Osteoblast (primary cell): ENCODE data around the gene BLOC1S3. TPM values are rescaled to one million over a fixed set of nuclear protein-coding genes. Genes with fewer than 3 reads are reported as not detected.
"Not testable (repeated sequence)": the region's sequence is repeated elsewhere in the genome, so short reads cannot be mapped to it uniquely, and the experiment has no call there.

Experiments
- DNase-seq: peaks from one replicate; pipeline ENCODE4 v3.0.0; 2011; ENCODE audit warnings: low spot score, mixed read lengths; ENCODE audit not compliant: insufficient read length; ENCODE audit errors: missing footprints
- H2AFZ ChIP-seq: 2 replicates; pipeline ENCODE4 v1.6.0; 2011; ENCODE audit warnings: mild to moderate bottlenecking, low read length
- H3K27ac ChIP-seq: 2 replicates; pipeline ENCODE4 v1.5.1; 2011; ENCODE audit warnings: mild to moderate bottlenecking, low read depth, low read length, moderate library complexity
- H3K27me3 ChIP-seq: 2 replicates; pipeline ENCODE4 v1.6.0; 2012; ENCODE audit warnings: mild to moderate bottlenecking, control low read depth, inconsistent platforms, low read length, moderate library complexity; ENCODE audit not compliant: insufficient read depth
- H3K36me3 ChIP-seq: 2 replicates; pipeline ENCODE4 v1.5.1; 2011; ENCODE audit warnings: mild to moderate bottlenecking, low read length, control low read depth, moderate library complexity; ENCODE audit not compliant: insufficient read depth
- H3K4me1 ChIP-seq: 2 replicates; pipeline ENCODE4 v1.5.1; 2011; ENCODE audit warnings: mild to moderate bottlenecking, low read length, control low read depth, moderate library complexity; ENCODE audit not compliant: insufficient read depth
- H3K4me2 ChIP-seq: 2 replicates; pipeline ENCODE4 v1.6.0; 2011; ENCODE audit warnings: mild to moderate bottlenecking, low read length; ENCODE audit not compliant: insufficient read depth
- H3K4me3 ChIP-seq: fragments of 200-600 bp; sonication (generic); 3 replicates; pipeline ENCODE4 v1.5.1; 2012; ENCODE audit warnings: mild to moderate bottlenecking, low read length, inconsistent platforms; ENCODE audit not compliant: insufficient read depth
- H3K79me2 ChIP-seq: 2 replicates; pipeline ENCODE4 v1.6.0; 2012; ENCODE audit warnings: mild to moderate bottlenecking, low read length, control low read depth, inconsistent platforms; ENCODE audit not compliant: insufficient read depth
- H3K9me3 ChIP-seq: 2 replicates; pipeline ENCODE4 v1.5.1; 2011; ENCODE audit warnings: low read depth, low read length, control low read depth
- H4K20me1 ChIP-seq: 2 replicates; pipeline ENCODE4 v1.6.0; 2012; ENCODE audit warnings: mild to moderate bottlenecking, low read length, control low read depth; ENCODE audit not compliant: insufficient read depth
- total RNA-seq: library from RNA; depleted of rRNA; stranded (reverse); fragments of >200 nt; gene quantifications from 2 replicates; pipeline ENCODE4 v1.2.3, GENCODE V29; 2012
- TF ChIP-seq, protein P1 (sequence below): IDR thresholded peaks from 2 replicates; pipeline ENCODE4 v1.5.1; 2011; ENCODE audit warnings: mild to moderate bottlenecking, low read depth, low read length, moderate library complexity; ENCODE audit errors: extremely low read depth

The BLOC1S3 gene
- total RNA-seq, 1 donor = 7.2 TPM

GRCh38 chr19:45223879-45224278 lies 45.3 kb downstream of the BLOC1S3 start:
- no peak for DNase-seq
- peaks cover 2% of the 10 kb centered on the region for H3K27me3 ChIP-seq

DNA sequence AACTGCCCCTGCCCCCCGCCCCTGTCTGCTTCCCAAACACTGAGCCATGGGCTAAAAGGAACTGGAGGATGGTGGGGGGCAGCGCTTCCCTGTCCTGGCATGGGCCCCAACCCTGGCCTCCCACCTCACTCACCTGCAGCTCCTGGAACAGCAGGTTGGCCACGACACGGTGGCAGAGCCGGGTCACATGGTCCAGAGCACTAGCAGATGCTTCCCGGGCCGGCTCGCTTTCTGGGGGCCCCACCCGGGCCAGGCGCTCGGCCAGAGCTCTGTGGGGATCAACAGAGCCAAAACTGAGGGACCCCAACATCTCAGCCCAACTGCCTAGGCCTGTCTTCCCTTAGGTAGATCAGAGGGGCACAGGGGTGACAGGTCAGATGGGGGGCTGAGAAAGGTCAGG lies 46.1 kb downstream of the BLOC1S3 start:
- no peak overlapping the region for H2AFZ ChIP-seq
- H3K9me3 ChIP-seq = no peaks in the 10 kb centered on the region
- no peaks in the 10 kb centered on the region for H3K36me3 ChIP-seq
- H3K27me3 ChIP-seq = peaks cover 2% of the 10 kb centered on the region
- no peak overlapping the region for H3K4me3 ChIP-seq
- H3K27ac ChIP-seq = no peak overlapping the region
- no peak for DNase-seq
- H3K79me2 ChIP-seq = no peaks in the 10 kb centered on the region
- H3K4me2 ChIP-seq = no peak overlapping the region
- TF ChIP-seq, protein P1, sequence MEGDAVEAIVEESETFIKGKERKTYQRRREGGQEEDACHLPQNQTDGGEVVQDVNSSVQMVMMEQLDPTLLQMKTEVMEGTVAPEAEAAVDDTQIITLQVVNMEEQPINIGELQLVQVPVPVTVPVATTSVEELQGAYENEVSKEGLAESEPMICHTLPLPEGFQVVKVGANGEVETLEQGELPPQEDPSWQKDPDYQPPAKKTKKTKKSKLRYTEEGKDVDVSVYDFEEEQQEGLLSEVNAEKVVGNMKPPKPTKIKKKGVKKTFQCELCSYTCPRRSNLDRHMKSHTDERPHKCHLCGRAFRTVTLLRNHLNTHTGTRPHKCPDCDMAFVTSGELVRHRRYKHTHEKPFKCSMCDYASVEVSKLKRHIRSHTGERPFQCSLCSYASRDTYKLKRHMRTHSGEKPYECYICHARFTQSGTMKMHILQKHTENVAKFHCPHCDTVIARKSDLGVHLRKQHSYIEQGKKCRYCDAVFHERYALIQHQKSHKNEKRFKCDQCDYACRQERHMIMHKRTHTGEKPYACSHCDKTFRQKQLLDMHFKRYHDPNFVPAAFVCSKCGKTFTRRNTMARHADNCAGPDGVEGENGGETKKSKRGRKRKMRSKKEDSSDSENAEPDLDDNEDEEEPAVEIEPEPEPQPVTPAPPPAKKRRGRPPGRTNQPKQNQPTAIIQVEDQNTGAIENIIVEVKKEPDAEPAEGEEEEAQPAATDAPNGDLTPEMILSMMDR = no peak
- H3K4me1 ChIP-seq = no peaks in the 10 kb centered on the region
- no peaks in the 10 kb centered on the region for H4K20me1 ChIP-seq

More at GRCh38 chr19:45223879-45224278, 45.3 kb downstream of the BLOC1S3 start:
- no peak overlapping the region for H3K27ac ChIP-seq
- no peak overlapping the region for H3K4me2 ChIP-seq
- no peaks in the 10 kb centered on the region for H4K20me1 ChIP-seq
- H3K36me3 ChIP-seq = no peaks in the 10 kb centered on the region
- H3K79me2 ChIP-seq = no peaks in the 10 kb centered on the region
- no peaks in the 10 kb centered on the region for H3K9me3 ChIP-seq
- no peak overlapping the region for H2AFZ ChIP-seq
- no peaks in the 10 kb centered on the region for H3K4me1 ChIP-seq
- TF ChIP-seq, protein P1 = no peak
- no peak overlapping the region for H3K4me3 ChIP-seq

DNA sequence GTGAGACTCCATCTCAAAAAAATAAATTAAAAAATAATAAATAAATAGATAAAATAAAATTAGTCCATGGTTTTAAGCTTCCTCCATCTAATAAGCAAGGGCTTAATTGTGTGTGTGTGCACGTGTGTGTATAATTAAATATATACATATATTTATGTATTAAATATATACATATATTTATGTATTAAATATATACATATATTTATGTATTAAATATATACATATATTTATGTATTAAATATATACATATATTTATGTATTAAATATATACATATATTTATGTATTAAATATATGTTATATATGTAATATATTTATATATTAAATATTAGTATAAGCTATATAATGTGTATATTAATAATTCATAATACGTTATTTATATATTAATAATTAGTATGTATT lies 50.5 kb downstream of the BLOC1S3 start:
- not testable (repeated sequence) for H3K36me3 ChIP-seq, H4K20me1 ChIP-seq, H3K4me1 ChIP-seq, H3K79me2 ChIP-seq, H3K4me3 ChIP-seq, DNase-seq, H3K27me3 ChIP-seq, H3K4me2 ChIP-seq, H3K27ac ChIP-seq, H3K9me3 ChIP-seq, H2AFZ ChIP-seq

Other genes with a start within 250 kb of the BLOC1S3 start
- not detected in 2 replicates for gene APOC4, start 236.5 kb upstream of the BLOC1S3 start, total RNA-seq
- not detected in 2 replicates for gene APOC2, start 232.7 kb upstream of the BLOC1S3 start, total RNA-seq
- 45.2 and 61.3 TPM in 2 replicates for gene CLPTM1, start 223.4 kb upstream of the BLOC1S3 start, total RNA-seq
- 8.5 and 9.8 TPM in 2 replicates for gene RELB, start 177.3 kb upstream of the BLOC1S3 start, total RNA-seq
- 17.0 and 17.1 TPM in 2 replicates for gene CLASRP, start 139.7 kb upstream of the BLOC1S3 start, total RNA-seq
- gene ZNF296, start 102.3 kb upstream of the BLOC1S3 start, total RNA-seq = under 0.01 TPM in 1 of 2 replicates, not detected in the other
- gene GEMIN7, start 99.5 kb upstream of the BLOC1S3 start, total RNA-seq = 8.3 and 14.8 TPM in 2 replicates
- gene PPP1R37, start 85.6 kb upstream of the BLOC1S3 start, total RNA-seq = 43.9 and 53.6 TPM in 2 replicates
- gene NKPD1, start 17.8 kb upstream of the BLOC1S3 start, total RNA-seq = 0.29 TPM in 1 of 2 replicates, not detected in the other
- gene TRAPPC6A, start 547 bp upstream of the BLOC1S3 start, total RNA-seq = 13.8 and 17.4 TPM in 2 replicates
- gene EXOC3L2, start 66.6 kb downstream of the BLOC1S3 start, total RNA-seq = not detected in 2 replicates
- gene MARK4, start 72.5 kb downstream of the BLOC1S3 start, total RNA-seq = 16.2 and 18.1 TPM in 2 replicates
- under 0.01 and 0.36 TPM in 2 replicates for gene CKM, start 144.1 kb downstream of the BLOC1S3 start, total RNA-seq
- 0.29 and 0.72 TPM in 2 replicates for gene KLC3, start 162.0 kb downstream of the BLOC1S3 start, total RNA-seq
- 47.4 and 52.5 TPM in 2 replicates for gene ERCC2, start 191.8 kb downstream of the BLOC1S3 start, total RNA-seq
- 6.9 and 8.5 TPM in 2 replicates for gene PPP1R13L, start 226.3 kb downstream of the BLOC1S3 start, total RNA-seq
- gene POLR1G, start 227.9 kb downstream of the BLOC1S3 start, total RNA-seq = 10.5 and 10.6 TPM in 2 replicates
- 88.4 and 96.3 TPM in 2 replicates for gene ERCC1, start 245.1 kb downstream of the BLOC1S3 start, total RNA-seq